C4-2B (cell line): ENCODE measurements around the gene CDCP2.
"Not testable (repeated sequence)": the region's sequence is repeated elsewhere in the genome, so short reads cannot be mapped to it uniquely, and the experiment has no call there.

ENCODE experiments used
- H3K27ac ChIP-seq: fragments of 450-650 bp; 2 replicates; pipeline ENCODE4 v1.5.1; 2017
- ZFX ChIP-seq: fragments of 450-650 bp; IDR thresholded peaks from 2 replicates; pipeline ENCODE4 v1.6.1; 2017
- TF ChIP-seq, protein P1 (sequence below): fragments of 450-650 bp; conservative IDR thresholded peaks from 2 replicates; pipeline ENCODE4 v1.5.1; 2017; ENCODE audit warnings: mild to moderate bottlenecking

CDCP2 gene

DNA sequence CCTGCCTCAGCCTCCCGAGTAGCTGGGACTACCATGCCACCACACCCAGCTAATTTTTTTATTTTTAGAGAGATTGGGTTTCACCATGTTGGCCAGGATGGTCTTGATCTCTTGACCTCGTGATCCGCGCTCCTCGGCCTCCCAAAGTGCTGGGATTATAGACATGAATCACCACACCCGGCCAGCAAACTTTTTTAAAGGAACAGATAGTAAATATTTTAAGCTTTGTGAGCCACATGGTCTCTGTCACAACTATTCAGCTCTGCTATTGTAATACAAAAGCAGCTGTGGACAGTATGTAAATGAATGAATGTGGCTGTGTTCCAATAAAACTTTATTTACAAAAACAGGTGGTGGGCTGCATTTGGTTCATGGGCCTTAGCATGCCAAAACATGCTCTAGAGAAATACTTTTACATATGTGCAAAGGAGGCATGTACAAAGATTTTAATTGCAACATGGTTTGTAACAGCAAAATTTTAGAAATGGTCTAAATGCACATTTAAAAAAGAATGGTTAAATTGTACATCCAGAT, 47.0 kb downstream of the CDCP2 start:
- TF ChIP-seq, protein P1, sequence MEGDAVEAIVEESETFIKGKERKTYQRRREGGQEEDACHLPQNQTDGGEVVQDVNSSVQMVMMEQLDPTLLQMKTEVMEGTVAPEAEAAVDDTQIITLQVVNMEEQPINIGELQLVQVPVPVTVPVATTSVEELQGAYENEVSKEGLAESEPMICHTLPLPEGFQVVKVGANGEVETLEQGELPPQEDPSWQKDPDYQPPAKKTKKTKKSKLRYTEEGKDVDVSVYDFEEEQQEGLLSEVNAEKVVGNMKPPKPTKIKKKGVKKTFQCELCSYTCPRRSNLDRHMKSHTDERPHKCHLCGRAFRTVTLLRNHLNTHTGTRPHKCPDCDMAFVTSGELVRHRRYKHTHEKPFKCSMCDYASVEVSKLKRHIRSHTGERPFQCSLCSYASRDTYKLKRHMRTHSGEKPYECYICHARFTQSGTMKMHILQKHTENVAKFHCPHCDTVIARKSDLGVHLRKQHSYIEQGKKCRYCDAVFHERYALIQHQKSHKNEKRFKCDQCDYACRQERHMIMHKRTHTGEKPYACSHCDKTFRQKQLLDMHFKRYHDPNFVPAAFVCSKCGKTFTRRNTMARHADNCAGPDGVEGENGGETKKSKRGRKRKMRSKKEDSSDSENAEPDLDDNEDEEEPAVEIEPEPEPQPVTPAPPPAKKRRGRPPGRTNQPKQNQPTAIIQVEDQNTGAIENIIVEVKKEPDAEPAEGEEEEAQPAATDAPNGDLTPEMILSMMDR: no peak
- TF ChIP-seq ZFX: no peak
- H3K27ac ChIP-seq: no peak overlapping the region

DNA sequence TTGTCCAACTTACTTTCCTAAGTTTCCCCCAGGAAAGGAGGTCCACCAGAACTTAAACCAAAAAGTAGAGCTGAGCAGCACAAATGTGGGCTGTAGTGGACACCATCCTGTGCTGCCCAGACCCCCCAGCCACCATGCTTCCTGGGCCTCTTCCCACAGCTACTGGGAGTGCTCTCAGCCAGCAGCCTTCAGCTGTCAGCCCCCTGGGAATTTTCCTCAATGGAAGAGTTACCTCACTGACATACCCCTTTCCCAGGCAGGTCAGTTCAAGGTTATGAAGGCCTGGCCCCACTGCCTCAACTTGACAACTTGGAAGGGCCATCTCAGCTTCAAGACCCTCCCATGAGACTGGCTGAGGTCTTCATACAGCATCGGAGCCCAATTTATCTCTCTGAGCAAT, 47.7 kb downstream of the CDCP2 start:
- no peak for TF ChIP-seq ZFX
- TF ChIP-seq, protein P1: no peak
- no peak overlapping the region for H3K27ac ChIP-seq

DNA sequence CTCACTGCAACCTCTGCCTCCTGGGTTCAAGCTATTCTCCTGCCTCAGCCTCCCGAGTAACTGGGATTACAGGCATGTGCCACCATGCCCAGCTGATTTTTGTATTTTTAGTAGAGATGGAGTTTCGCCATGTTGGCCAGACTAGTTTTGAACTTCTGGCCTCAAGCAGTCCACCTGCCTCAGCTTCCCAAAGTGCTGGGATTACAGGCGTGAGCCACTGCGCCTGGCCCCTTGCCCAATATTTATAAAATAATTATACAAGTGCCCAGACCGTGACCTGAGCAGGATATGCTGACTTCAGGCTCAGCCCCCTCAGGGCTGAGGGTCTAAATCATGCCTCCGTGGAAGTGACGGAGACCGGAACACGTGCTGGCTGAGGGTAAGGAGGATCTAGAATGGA, 48.2 kb downstream of the CDCP2 start:
- H3K27ac ChIP-seq: not testable (repeated sequence)

DNA sequence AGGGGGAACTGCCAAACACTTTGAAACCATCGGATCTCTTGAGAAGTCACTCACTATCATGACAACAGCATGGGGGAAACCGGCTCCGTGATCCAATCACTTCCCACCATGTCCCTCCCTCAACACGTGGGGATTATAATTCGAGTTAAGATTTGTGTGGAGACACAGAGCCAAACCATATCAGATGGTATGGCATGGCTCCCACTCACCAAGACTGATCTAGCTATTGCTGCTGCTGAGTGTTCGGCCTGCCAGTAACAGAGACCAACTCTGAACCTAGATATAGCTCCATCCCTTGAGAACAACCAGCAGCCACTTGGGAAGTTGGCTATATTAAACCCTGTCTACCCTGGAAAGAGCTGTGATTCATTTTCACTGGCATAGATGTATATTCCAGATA, 49.4 kb downstream of the CDCP2 start:
- H3K27ac ChIP-seq: no peak overlapping the region
- TF ChIP-seq, protein P1: no peak
- no peak for TF ChIP-seq ZFX

DNA sequence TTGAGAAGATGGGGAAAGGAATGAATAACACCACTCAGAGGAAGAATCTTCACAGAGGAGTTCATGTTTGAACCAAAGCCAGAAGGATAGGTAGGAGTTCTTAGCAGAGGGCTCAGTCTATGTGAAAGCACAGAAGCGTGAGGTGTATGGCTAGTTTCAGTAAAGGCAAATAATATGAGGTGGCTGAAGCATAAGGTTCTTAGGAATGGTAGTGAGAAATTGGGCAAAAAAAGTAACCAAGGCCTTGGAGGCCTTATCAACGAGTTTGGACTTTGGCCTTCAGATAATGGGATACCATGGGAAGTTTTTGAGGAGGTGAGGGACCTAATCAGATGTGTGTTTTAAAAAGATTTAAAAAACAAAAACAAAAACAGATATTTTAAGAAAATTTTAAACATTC, 52.3 kb downstream of the CDCP2 start:
- TF ChIP-seq, protein P1: no peak
- TF ChIP-seq ZFX: no peak
- H3K27ac ChIP-seq: no peak overlapping the region

DNA sequence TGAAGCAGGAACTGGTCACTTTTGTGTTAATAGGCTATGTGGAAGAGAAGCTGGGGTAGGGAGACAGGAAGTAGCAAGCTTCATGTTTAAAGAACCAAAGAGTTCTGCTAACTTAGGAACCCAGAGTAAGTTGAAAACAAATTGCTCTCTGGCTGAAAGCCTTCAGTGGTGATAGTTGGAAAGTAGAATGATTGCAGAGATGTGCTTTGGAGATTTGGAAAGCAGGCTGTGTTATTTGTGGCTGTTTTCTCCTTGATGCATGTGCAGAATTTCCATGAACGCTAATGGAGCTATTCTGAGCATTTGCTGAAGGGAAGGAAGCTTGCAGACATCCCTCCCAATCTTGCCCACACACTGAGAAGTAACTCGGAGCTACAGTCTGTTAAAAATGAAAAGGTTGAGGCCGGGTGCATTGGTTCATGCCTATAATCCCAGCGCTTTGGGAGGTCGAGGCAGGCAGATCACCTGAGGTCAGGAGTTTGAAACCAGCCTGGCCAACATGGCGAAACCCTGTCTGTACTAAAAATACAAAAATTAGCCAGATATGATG, 53.7 kb downstream of the CDCP2 start:
- TF ChIP-seq, protein P1: no peak
- no peak for TF ChIP-seq ZFX
- H3K27ac ChIP-seq: no peak overlapping the region

DNA sequence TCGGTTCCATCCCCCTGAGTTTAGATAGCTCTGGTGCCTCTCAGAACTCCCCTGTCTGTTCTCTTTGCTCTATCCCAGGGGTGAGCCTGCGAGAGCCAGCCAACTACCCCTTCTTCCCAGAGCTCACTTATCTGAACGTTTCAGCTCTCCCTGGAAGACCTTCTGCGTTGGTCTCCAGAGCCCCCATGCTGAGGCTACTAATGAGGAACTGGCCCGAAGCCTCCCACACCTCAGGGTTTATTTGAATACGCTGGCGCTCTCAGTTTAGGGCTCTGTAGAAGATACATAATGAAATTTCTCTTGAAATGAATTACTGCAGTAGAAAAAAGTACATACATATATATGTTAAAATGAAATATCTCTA, 55.9 kb downstream of the CDCP2 start:
- H3K27ac ChIP-seq: no peak overlapping the region
- TF ChIP-seq ZFX: no peak
- TF ChIP-seq, protein P1: no peak

DNA sequence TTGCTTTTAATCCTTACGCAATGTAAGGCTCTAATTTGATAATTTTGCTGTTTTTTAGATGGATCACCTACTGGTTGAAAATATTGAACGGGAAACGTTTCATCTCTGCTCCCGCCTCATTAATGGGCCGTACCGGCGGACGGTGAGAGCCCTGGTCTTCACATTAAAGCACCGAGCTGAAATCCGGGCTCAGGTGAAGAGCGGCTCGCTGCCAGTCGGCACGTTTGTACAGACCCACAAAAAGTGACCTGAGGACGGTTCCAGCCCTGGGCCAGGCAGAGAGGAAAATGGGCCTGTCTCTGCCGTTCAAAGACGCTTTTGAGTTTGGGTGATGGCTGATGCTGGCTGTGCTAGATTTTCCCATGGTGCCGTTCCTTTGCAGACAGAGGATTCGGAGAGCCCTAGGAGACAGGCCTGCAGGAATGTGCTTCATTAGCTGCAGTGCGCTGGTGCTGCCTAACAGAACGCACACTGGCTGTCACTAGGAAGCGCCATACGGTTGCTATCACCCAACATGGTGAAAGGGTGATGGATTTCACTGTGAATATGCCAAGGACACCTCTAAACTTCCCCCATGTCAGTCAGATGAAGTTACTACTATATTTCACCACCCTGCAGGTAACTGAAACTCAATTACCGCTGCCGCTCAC, 56.4 kb downstream of the CDCP2 start:
- TF ChIP-seq, protein P1: no peak
- TF ChIP-seq ZFX: no peak
- H3K27ac ChIP-seq: no peak overlapping the region
